A549 (cell line): Measurements from ENCODE around the gene VAMP4. TPM values are rescaled to one million over a fixed set of nuclear protein-coding genes. Genes with fewer than 3 reads are reported as not detected.

ENCODE experiments used
- ATAC-seq, 2 experiments: fragments of 200-7000 bp in 1 of 2; fragments of >200 bp in 1 of 2; cut with Nextera tagmentation in 1 of 2; cut with Tn5 transposase in 1 of 2; 3 replicates each; pipeline versions ENCODE4 v1.8.0 to v1.9.1; 2018 to 2020; ENCODE audit warnings: mild to moderate bottlenecking in 1 of 2, moderate library complexity in 1 of 2
- CTCF ChIA-PET: fragments of 300-600 bp; sonication (Branson Sonifier 250); formaldehyde crosslinking; extraction: SDS; loops from one replicate; lab custom pipeline; 2021; ENCODE audit warnings: antibody characterized with exemption, inconsistent platforms; lab: Yijun Ruan, JAX
- POLR2A ChIA-PET: fragments of 350-600 bp; formaldehyde crosslinking; extraction: SDS; loops from one replicate; lab custom pipeline; 2021; ENCODE audit warnings: antibody characterized with exemption, inconsistent platforms; lab: Yijun Ruan, JAX
- DNase-seq, 2 experiments: peaks; one replicate each; pipeline versions ENCODE4 v3.0.0 to v3.0.0-alpha.2; 2011 to 2016; ENCODE audit warnings: low read depth in 1 of 2, low spot score in 1 of 2
- FAIRE-seq: peaks from 2 replicates; lab custom pipeline; 2011; peaks lifted over from hg19 to GRCh38; lab: Jason Lieb, UNC
- H3K27ac ChIP-seq, 2 experiments: fragments of >200 bp; sonication (Bioruptor Twin); formaldehyde crosslinking; 3 replicates each; pipeline ENCODE4 v1.5.1; 2016 to 2017
- H3K4me1 ChIP-seq: fragments of >200 bp; sonication (Bioruptor Twin); formaldehyde crosslinking; 3 replicates; pipeline ENCODE4 v1.6.1; 2016
- H3K4me2 ChIP-seq: fragments of >200 bp; sonication (Bioruptor Twin); formaldehyde crosslinking; 3 replicates; pipeline ENCODE4 v1.6.1; 2016
- H3K4me3 ChIP-seq: fragments of >200 bp; sonication (Bioruptor Twin); formaldehyde crosslinking; 3 replicates; pipeline ENCODE4 v1.5.1; 2016
- H3K9me3 ChIP-seq: fragments of >200 bp; sonication (Bioruptor Twin); formaldehyde crosslinking; 3 replicates; pipeline ENCODE4 v1.6.1; 2016
- CBX2 ChIP-seq: fragments of 200-600 bp; sonication (generic); IDR thresholded peaks from 2 replicates; pipeline ENCODE4 v1.6.1; 2016; ENCODE audit warnings: low read depth, mild to moderate bottlenecking, borderline replicate concordance
- CBX8 ChIP-seq: fragments of 200-600 bp; sonication (generic); IDR thresholded peaks from 2 replicates; pipeline ENCODE4 v1.6.1; 2016
- CEBPB ChIP-seq, 2 experiments: fragments of >200 bp in 1 of 2; sonication (Bioruptor Twin) in 1 of 2; formaldehyde crosslinking in 1 of 2; IDR thresholded peaks; 2 replicates each; pipeline ENCODE4 v1.6.1; 2012 to 2016
- CHD4 ChIP-seq: fragments of 200-600 bp; sonication (generic); IDR thresholded peaks from 2 replicates; pipeline ENCODE4 v1.6.1; 2016; ENCODE audit warnings: antibody characterized with exemption, mild to moderate bottlenecking, borderline replicate concordance
- EHMT2 ChIP-seq: fragments of 200-600 bp; sonication (generic); IDR thresholded peaks from 2 replicates; pipeline ENCODE4 v1.6.1; 2016; ENCODE audit warnings: antibody characterized with exemption, low read depth, mild to moderate bottlenecking, moderate library complexity
- ESRRA ChIP-seq: fragments of 150-350 bp; IDR thresholded peaks from 2 replicates; pipeline ENCODE4 v1.6.1; 2014; ENCODE audit warnings: mild to moderate bottlenecking, low read length, borderline replicate concordance
- FOSL2 ChIP-seq, 2 experiments: fragments of 450-650 bp in 1 of 2; fragments of >200 bp in 1 of 2; sonication (Bioruptor Twin) in 1 of 2; formaldehyde crosslinking; IDR thresholded peaks; 2 replicates each; pipeline versions ENCODE4 v1.5.0 to v1.6.1; 2016 to 2020; ENCODE audit warnings: mild to moderate bottlenecking in 1 of 2, moderate library complexity in 1 of 2
- FOXS1 ChIP-seq: fragments of 250-450 bp; sonication (Bioruptor Pico); IDR thresholded peaks from 2 replicates; pipeline ENCODE4 v1.5.0; 2020; ENCODE audit warnings: mild to moderate bottlenecking, moderate library complexity
- GATA3 ChIP-seq: IDR thresholded peaks from 2 replicates; pipeline ENCODE4 v1.6.1; 2012; ENCODE audit warnings: borderline replicate concordance
- HOXA7 ChIP-seq: fragments of 250-450 bp; sonication (Bioruptor Pico); IDR thresholded peaks from 2 replicates; pipeline ENCODE4 v1.5.0; 2020; ENCODE audit warnings: mild to moderate bottlenecking, moderate library complexity
- HOXB13 ChIP-seq: fragments of 250-450 bp; sonication (Bioruptor Pico); IDR thresholded peaks from 2 replicates; pipeline ENCODE4 v1.5.0; 2020; ENCODE audit warnings: low read depth, mild to moderate bottlenecking, moderate library complexity
- KDM1A ChIP-seq: fragments of 200-600 bp; sonication (generic); IDR thresholded peaks from 2 replicates; pipeline ENCODE4 v1.6.1; 2016; ENCODE audit warnings: low read depth, mild to moderate bottlenecking
- KDM5A ChIP-seq: fragments of 200-600 bp; sonication (generic); IDR thresholded peaks from 2 replicates; pipeline ENCODE4 v1.6.1; 2016; ENCODE audit warnings: antibody characterized with exemption, mild to moderate bottlenecking
- MYC ChIP-seq: IDR thresholded peaks from 2 replicates; pipeline ENCODE4 v1.6.1; 2012; ENCODE audit warnings: mild to moderate bottlenecking, inconsistent platforms, low read length, improper control_type of control experiment, borderline replicate concordance
- NFE2L2 ChIP-seq: fragments of 150-350 bp; conservative IDR thresholded peaks from 2 replicates; pipeline ENCODE4 v1.6.1; 2014; ENCODE audit warnings: low read length
- NPAS2 ChIP-seq: fragments of 250-450 bp; sonication (Bioruptor Pico); IDR thresholded peaks from 2 replicates; pipeline ENCODE4 v1.8.0; 2022; ENCODE audit warnings: mild to moderate bottlenecking, moderate library complexity, borderline replicate concordance
- POLR2A ChIP-seq: IDR thresholded peaks from 2 replicates; pipeline ENCODE4 v1.6.1; 2012; ENCODE audit warnings: mild to moderate bottlenecking, low read length
- RARB ChIP-seq: fragments of 250-450 bp; sonication (Bioruptor Pico); IDR thresholded peaks from 2 replicates; pipeline ENCODE4 v1.8.0; 2021; ENCODE audit warnings: mild to moderate bottlenecking, moderate library complexity
- RNF2 ChIP-seq: fragments of 200-600 bp; sonication (generic); IDR thresholded peaks from 2 replicates; pipeline ENCODE4 v1.6.1; 2016; ENCODE audit warnings: low read depth, mild to moderate bottlenecking, antibody characterized with exemption, moderate library complexity, borderline replicate concordance
- SMC3 ChIP-seq: fragments of >200 bp; sonication (Bioruptor Twin); formaldehyde crosslinking; IDR thresholded peaks from 3 replicates; pipeline ENCODE4 v1.6.1; 2018; ENCODE audit warnings: inconsistent platforms
- TP53 ChIP-seq: fragments of 250-450 bp; sonication (Bioruptor Pico); IDR thresholded peaks from 2 replicates; pipeline ENCODE4 v1.5.0; 2021; ENCODE audit warnings: mild to moderate bottlenecking, moderate library complexity
- WGBS: methylation state at CpG from one replicate; pipeline ENCODE4 v1.1.6; 2017; ENCODE audit errors: missing lambda C conversion rate; 5-methylcytosine and 5-hydroxymethylcytosine counted together
- polyA plus RNA-seq, 4 experiments: library from polyadenylated mRNA; depleted of rRNA in 3 of 4; stranded (reverse); fragments of >200 nt; fragmentation: RNase III in 1 of 4; extraction: RNeasy Plus Mini Kit Qiagen cat#74134 plus additional on column Dnase treatment in 1 of 4; gene quantifications; 2 replicates in 3 of 4; 3 replicates in 1 of 4; pipeline ENCODE4 v1.2.3, GENCODE V29; 2011 to 2017
- TF ChIP-seq, protein P1 (sequence below): fragments of 200-600 bp; sonication (generic); IDR thresholded peaks from 2 replicates; pipeline ENCODE4 v1.6.1; 2016; ENCODE audit warnings: antibody characterized with exemption, mild to moderate bottlenecking, moderate library complexity
- TF ChIP-seq, protein P2 (sequence below): fragments of 150-350 bp; IDR thresholded peaks from 2 replicates; pipeline ENCODE4 v1.6.1; 2014; ENCODE audit warnings: low read depth, mild to moderate bottlenecking, low read length
- TF ChIP-seq, protein P3 (sequence below): fragments of 250-450 bp; sonication (Bioruptor Pico); IDR thresholded peaks from 2 replicates; pipeline ENCODE4 v1.5.0; 2020; ENCODE audit warnings: low read depth, mild to moderate bottlenecking, moderate library complexity
- TF ChIP-seq, protein P4 (sequence below): IDR thresholded peaks from 2 replicates; pipeline ENCODE4 v1.6.1; 2012
- TF ChIP-seq, protein P5 (sequence below): IDR thresholded peaks from 2 replicates; pipeline ENCODE4 v1.6.1; 2012
- TF ChIP-seq, protein P6 (sequence below): IDR thresholded peaks from 2 replicates; pipeline ENCODE4 v1.6.1; 2012; ENCODE audit warnings: low read depth, borderline replicate concordance

The VAMP4 gene
- polyA plus RNA-seq, 2 of the 4 experiments (the other 2 are of a cell fraction), result 4.3 to 9.3 TPM

DNA sequence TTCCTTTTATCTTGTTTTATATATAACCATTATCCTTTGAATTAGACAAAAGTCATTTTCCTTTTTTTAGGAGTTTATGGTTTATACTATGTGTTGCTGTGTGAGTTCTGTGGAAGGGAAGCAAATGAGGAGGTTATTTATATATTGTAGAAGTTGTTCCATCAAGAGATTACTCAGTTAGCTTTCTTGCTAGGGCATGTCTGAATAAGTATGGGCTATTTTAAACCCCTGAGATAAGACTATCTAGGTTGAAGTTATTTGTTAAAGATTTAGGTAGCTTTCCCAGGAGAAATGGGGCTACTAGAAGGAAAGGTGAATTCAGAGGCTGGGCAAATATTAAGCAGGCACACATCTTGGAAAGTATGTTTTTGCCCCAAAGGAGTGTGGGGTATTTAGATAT is 16.1 kb upstream of the VAMP4 start (continued):
- no peak for TF ChIP-seq NFE2L2
- TF ChIP-seq, protein P1, sequence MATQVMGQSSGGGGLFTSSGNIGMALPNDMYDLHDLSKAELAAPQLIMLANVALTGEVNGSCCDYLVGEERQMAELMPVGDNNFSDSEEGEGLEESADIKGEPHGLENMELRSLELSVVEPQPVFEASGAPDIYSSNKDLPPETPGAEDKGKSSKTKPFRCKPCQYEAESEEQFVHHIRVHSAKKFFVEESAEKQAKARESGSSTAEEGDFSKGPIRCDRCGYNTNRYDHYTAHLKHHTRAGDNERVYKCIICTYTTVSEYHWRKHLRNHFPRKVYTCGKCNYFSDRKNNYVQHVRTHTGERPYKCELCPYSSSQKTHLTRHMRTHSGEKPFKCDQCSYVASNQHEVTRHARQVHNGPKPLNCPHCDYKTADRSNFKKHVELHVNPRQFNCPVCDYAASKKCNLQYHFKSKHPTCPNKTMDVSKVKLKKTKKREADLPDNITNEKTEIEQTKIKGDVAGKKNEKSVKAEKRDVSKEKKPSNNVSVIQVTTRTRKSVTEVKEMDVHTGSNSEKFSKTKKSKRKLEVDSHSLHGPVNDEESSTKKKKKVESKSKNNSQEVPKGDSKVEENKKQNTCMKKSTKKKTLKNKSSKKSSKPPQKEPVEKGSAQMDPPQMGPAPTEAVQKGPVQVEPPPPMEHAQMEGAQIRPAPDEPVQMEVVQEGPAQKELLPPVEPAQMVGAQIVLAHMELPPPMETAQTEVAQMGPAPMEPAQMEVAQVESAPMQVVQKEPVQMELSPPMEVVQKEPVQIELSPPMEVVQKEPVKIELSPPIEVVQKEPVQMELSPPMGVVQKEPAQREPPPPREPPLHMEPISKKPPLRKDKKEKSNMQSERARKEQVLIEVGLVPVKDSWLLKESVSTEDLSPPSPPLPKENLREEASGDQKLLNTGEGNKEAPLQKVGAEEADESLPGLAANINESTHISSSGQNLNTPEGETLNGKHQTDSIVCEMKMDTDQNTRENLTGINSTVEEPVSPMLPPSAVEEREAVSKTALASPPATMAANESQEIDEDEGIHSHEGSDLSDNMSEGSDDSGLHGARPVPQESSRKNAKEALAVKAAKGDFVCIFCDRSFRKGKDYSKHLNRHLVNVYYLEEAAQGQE, result no peak
- TF ChIP-seq HOXA7, result no peak

DNA sequence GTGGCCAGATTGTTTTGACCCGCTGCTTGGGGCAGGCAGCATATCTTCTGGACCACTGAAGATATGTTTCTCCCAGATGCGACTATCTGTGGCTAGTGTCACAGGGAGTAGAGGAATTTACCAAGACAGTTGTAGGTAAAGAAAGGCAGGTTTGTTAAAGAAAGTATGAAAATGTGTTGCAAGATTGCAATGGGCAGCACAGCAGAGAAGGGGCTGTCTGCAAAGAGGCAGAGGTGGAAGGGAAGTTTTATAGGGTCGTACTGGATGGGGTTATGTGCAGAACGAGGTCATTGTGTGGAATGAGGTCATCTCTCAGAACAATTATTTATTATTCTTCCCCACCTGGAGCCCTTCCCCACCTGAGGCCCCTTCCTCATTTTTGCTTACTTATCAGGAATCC is 15.0 kb upstream of the VAMP4 start:
- Histone ChIP-seq H3K9me3 (peaks cover 8% of the 10 kb centered on the region; the same call in 2 of the 3 replicates), H3K4me2 (no peak overlapping the region), H3K27ac (no peak overlapping the region), H3K4me3 (no peak overlapping the region), H3K4me1 (no peaks in the 10 kb centered on the region)
- ATAC-seq (no peak), DNase-seq (no peak)
- 6% methylated on average over 4 of the region's 4 CpGs for WGBS
- ChIA-PET POLR2A (no interaction called here), CTCF (no interaction called here)
- TF ChIP-seq RNF2 (no peak), KDM1A (no peak), EHMT2 (no peak), MYC (no peak), CBX8 (no peak), CBX2 (no peak), CHD4 (no peak), CEBPB (IDR thresholded peaks at IDR 0.05) (no peak), SMC3 (no peak), GATA3 (no peak)
- TF ChIP-seq, protein P2, sequence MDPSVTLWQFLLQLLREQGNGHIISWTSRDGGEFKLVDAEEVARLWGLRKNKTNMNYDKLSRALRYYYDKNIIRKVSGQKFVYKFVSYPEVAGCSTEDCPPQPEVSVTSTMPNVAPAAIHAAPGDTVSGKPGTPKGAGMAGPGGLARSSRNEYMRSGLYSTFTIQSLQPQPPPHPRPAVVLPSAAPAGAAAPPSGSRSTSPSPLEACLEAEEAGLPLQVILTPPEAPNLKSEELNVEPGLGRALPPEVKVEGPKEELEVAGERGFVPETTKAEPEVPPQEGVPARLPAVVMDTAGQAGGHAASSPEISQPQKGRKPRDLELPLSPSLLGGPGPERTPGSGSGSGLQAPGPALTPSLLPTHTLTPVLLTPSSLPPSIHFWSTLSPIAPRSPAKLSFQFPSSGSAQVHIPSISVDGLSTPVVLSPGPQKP, result no peak
- TF ChIP-seq, protein P3, sequence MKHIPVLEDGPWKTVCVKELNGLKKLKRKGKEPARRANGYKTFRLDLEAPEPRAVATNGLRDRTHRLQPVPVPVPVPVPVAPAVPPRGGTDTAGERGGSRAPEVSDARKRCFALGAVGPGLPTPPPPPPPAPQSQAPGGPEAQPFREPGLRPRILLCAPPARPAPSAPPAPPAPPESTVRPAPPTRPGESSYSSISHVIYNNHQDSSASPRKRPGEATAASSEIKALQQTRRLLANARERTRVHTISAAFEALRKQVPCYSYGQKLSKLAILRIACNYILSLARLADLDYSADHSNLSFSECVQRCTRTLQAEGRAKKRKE (CRISPR knock-in tag), result no peak
- TF ChIP-seq, protein P4, sequence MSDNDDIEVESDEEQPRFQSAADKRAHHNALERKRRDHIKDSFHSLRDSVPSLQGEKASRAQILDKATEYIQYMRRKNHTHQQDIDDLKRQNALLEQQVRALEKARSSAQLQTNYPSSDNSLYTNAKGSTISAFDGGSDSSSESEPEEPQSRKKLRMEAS, result no peak
- TF ChIP-seq, protein P5, sequence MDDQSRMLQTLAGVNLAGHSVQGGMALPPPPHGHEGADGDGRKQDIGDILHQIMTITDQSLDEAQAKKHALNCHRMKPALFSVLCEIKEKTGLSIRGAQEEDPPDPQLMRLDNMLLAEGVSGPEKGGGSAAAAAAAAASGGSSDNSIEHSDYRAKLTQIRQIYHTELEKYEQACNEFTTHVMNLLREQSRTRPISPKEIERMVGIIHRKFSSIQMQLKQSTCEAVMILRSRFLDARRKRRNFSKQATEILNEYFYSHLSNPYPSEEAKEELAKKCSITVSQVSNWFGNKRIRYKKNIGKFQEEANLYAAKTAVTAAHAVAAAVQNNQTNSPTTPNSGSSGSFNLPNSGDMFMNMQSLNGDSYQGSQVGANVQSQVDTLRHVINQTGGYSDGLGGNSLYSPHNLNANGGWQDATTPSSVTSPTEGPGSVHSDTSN, result no peak
- TF ChIP-seq, all 56 proteins: peak for 0
- no peak for FAIRE-seq

DNA sequence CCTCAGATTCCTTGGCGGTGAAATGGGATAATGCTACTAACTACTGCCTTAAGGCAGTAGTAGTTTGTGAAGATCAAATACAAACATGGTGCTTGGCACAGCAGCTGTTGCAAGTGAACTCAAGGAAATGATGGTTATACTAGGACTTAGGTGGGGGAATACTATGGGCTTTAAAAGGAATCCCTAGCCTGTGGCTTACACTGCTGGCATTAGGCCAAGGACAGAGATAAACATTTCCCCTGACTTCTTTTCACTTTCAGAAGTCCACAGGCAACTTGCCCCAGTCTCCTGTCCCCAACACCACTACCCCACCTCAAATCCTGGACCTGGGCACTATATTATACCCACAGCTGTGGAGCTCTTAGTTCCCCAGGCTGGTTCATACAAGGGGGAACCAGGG is 13.1 kb upstream of the VAMP4 start:
- no peak for ATAC-seq
- no peak for DNase-seq
- no peak for TF ChIP-seq FOXS1 (CRISPR knock-in tag)
- no peak for TF ChIP-seq CBX2
- no peak for TF ChIP-seq FOSL2 (IDR thresholded peaks at IDR 0.05)
- no peak for TF ChIP-seq FOSL2 (CRISPR knock-in tag; IDR thresholded peaks at IDR 0.05)
- TF ChIP-seq NFE2L2, result no peak
- TF ChIP-seq, protein P6, sequence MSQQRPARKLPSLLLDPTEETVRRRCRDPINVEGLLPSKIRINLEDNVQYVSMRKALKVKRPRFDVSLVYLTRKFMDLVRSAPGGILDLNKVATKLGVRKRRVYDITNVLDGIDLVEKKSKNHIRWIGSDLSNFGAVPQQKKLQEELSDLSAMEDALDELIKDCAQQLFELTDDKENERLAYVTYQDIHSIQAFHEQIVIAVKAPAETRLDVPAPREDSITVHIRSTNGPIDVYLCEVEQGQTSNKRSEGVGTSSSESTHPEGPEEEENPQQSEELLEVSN, result no peak
- TF ChIP-seq KDM5A, result no peak
- no peak for TF ChIP-seq NPAS2 (CRISPR knock-in tag)
- no peak for TF ChIP-seq POLR2A
- no peak for TF ChIP-seq GATA3
- no peak for TF ChIP-seq HOXB13 (CRISPR knock-in tag)
- TF ChIP-seq ESRRA, result no peak
- TF ChIP-seq RARB, result no peak
- no peak for TF ChIP-seq TP53 (CRISPR knock-in tag)
- TF ChIP-seq, protein P5, result no peak
- H3K4me2 ChIP-seq, result no peak overlapping the region
- CTCF ChIA-PET, result interaction anchor here (1.5 kb wide), 1 partner anchor 11 kb away, joined by 3 read pairs; no protein-coding TSS in a partner anchor
- H3K4me3 ChIP-seq, result no peak overlapping the region
- 100% methylated on average over 1 of the region's 1 CpG for WGBS
- FAIRE-seq, result no peak
- POLR2A ChIA-PET, result no interaction called here
- H3K27ac ChIP-seq, result no peak overlapping the region
- no peaks in the 10 kb centered on the region for H3K4me1 ChIP-seq
- H3K9me3 ChIP-seq, result peaks cover 8% of the 10 kb centered on the region; the same call in 2 of the 3 replicates
